Activated CD8-positive, alpha-beta memory T cell treated with anti-CD3 and anti-CD28 coated beads, Interleukin-2, amount 50 U/mL, for 1 hour (primary cell): ENCODE data around the gene SMTNL2.
"Not testable (repeated sequence)": the region's sequence is repeated elsewhere in the genome, so short reads cannot be mapped to it uniquely, and the experiment has no call there.

Experiments
- DNase-seq: peaks from one replicate; pipeline ENCODE4 v3.0.0-alpha.2; 2020; ENCODE audit errors: extremely low read depth

SMTNL2 gene

DNA sequence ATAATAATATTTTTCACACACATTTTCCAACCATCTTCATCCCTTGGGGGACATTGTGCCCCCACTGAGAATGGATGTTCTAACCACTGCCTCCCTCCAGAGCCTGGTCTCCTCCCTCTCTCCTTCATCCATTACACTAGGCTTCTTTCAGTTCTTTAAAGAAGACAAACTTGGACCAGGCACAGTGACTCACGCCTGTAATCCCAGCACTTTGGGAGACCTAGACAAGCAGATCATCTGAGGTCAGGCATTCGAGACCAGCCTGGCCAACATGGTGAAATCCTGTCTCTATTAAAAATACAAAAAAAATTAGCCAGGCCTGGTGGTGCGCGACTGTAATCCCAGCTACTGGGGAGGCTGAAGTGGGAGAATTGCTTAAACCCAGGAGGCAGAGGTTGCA is 50.6 kb downstream of the SMTNL2 start:
- no peak for DNase-seq

DNA sequence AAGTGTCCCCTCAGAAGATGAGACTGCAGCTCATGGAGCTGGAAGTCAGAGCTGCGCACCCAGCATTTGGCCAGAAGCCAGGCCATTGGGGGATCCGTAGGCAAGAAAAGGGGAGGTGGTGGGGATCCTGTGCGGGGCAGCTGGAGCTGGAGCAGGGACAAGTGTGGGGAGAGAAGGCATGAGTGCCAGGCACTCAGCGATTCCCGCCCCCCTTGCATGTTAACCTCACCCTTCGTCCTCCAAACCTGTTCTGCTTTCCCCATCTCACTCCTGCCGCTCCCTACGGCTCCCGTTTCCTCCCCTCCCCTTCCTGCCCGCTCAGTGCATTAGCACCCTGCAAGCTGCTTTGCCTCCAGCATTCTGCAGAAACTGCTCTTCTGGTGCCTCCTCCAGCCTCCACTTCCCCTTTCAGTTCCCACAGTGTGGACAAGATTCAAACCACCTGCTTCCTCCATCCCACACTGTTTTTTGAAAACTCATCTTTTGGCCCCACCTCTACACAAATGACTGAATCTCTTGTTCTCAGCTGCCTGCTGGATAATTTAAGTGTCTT is 51.6 kb downstream of the SMTNL2 start:
- no peak for DNase-seq

DNA sequence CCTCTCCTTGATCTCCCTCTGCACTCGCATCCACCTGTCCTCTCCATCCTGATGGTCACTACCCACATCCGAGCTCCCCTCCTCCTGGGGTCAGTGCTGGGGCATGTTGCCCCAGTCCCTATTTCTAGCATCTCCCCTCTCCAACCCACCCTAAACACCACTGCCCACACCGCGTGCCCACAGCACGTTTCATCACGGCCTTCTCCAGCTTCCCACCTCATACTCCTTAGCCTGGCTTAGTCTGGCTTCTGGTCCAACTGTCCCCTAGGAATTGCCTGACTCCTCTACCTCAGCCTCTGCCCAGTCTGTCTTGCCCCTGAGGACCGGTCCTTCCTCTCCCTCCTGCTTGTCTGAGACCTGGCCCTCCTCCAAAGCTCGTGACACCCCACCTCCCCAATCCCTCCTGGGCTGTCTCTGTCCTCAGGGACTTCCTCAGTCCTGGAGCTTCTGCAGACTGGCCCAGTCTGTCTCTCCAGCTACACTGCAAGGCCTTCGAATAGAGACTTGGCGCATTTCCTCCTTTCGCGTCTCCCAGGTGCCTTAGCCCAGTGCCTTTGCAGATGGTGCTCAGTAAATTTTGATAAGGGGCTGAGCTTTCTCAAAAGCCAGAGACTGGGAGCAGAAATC is 52.3 kb downstream of the SMTNL2 start:
- no peak for DNase-seq

DNA sequence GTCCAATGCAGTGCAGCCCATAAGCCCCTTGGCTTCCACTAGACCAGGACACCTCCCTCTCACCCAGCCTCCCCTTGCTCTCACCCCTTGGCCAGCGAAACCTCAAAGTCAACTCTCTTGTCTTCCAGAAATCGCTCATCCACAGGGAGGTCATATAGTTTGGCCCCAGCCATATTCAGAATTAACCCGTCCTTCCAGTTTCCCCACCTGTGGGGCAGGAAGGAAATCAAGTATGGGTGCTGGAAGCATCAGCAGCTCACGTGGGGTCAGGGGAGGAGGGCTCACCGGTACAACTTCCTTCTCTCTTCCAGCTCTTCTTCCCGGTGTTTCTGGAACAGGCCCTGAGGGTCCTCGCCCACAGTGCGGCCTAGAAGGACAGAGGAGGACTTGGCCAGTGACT is 54.4 kb downstream of the SMTNL2 start:
- not testable (repeated sequence) for DNase-seq

DNA sequence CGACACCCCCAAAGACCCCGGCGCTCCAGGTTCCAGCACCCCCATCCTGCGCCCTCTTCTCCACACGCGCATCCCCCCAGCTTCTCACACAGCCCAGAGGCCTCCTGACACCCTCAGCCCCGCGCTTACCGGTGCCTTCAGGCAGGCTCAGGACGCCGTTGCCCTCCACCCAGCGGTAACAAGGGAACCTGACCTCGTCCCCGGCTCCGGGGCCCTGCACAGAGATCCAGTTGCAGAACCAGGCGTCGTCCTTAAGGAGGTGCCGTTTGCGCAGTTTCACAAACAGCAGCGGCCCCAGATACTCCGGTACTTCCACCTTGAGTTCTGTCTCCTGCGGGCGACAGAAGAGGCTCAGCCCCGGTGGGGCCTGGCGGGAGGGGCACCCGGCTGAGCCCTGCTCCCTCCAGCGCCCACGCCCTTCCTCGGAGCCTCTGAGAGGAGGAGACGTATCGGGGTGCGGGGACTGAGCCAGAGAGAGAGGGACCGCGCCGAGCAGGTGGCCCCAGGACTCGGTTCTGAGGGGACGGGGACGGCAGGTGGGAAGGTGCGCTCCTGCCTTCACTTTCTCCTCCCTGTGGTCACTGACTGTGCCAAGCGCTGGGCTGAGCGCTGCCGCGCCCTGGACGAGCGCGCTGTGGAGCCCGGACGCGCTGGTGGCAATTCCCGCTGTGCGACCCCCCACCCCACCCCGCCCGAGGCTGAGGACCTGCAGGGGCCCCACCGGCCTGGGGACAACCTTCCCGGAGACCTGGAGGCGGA is 55.2 kb downstream of the SMTNL2 start:
- not testable (repeated sequence) for DNase-seq

DNA sequence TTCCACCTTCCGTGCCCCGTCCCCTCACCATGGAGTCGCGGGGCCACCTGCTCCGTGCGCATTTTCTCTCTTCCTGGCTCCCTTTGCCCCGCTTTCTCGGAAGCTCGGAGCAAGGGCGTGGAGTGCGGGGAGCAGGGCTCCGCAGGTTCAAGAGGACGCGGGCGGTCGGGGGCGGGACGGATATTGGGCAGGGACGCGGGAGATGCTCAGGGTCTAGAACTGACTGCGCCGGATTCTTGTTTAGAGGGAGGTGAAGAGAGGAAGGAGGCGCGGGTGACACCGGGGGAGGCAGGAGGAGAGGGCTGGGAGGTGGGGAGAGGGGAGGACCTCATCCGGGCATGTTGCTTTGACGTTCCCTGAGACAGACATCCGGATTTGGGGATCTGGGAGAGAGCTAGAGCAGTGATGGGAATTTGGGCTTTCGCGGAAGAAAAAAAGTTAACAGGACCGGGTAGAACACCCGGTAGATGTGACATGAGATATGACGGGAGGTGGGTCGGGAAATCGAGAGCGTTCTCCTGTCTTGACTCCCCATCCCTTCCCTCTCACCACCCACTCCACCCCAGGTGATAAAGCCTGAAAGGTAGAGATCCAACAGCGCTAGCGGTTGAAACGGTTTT is 56.4 kb downstream of the SMTNL2 start:
- not testable (repeated sequence) for DNase-seq

DNA sequence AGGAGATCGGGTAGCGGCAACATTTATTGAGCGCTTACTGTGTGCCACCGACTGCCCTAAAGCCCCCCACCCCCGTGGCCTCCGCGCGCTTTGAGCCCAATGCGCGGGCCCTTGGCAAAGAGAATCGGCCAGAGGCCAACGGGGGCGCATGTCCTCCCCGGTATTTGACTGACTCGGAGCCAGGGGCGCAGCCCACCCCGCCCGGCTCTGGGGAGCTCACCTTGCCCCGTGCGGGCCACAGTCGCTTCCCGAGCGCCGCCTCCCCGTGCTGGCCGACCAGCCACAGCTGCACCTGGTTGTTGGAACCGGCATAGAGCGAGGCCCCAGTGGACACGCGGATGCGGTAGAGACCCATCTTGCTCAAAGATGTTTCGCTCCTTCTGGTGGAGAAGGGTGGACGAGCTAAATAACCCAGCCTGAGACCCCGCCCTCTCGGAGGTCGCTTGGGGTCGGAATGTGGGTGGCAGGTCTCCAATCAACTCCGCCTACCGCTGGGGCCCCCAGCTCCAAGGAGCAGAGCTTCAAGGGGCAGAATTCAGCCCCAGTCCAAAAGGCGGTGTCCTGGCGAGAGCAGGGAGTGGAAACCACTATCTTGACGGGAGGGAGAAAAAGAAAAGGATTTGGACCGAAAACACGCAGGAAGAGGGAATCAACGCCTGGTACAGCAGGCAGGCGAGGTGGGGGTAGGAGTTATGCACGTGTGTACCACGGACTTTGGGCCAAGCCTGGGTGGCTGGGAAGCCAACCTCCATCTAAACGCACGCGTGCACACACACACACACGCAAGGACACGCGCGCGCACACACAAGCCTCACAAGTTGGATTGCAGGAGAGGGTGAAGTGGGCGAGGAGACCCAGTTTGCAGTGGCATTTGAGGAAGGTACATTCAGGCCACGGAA is 57.2 kb downstream of the SMTNL2 start, which contains the start of gene ALOX15:
ALOX15 (minus strand) TSS at position 382 of the 899 bp plus-strand sequence; CDS start at position 355, 27 bp downstream.
- DNase-seq: no peak

DNA sequence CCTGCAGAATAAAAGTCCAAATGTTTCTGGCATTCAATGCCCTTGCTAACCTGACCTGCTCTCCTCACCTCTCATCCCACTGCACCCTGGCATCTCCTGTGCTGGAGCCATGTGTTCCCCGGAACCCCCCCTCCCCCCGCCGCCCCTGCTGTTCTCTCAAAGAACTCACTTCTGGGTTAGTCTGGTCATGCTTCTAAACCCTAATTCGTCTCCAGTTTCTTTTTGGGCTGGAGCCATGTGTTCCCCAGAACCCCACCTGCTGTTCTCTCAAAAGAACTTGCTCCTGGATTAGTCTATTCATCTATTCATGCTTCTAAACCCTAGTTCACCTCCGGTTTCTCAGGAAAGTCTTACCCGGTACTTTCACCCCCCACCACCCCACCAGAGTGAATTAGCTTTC is 58.0 kb downstream of the SMTNL2 start:
- no peak for DNase-seq

DNA sequence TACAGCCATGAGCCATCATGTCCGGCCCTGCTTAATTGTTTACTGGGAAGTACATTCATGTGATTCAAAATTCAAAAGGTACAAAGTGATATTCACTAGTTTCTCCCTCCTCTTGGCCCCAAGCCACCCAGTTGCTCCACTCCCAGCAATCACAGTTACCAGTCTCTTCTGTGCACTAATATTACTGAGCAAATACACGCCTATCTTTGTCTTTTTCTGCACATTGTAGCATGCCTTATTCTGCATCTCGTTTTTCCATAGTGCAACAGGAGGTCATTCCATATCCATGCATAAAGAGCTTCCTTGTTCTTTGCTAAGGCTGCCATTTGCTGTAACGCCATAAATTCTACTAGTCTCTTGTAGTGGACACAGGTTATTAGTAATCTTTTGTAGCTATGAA is 59.3 kb downstream of the SMTNL2 start:
- DNase-seq: no peak

DNA sequence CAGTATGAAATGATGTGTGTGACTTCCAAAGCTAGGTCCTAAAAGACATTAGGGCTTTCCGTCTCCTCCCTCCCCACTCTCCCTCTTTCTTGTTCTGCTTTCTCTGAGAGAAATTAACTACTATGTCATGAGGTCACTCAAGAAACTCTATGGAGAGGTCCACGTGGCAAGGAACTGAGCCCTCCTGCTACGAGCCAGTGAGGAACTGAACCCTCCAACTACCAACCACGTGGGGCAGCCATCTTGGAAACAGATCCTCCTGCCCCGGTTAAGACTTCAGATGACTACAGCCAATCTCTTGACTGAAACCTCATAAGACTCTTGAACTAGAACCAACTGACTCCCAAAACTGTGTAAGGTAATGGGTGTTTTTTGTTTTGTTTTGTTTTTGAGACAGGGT is 61.3 kb downstream of the SMTNL2 start:
- DNase-seq: no peak

DNA sequence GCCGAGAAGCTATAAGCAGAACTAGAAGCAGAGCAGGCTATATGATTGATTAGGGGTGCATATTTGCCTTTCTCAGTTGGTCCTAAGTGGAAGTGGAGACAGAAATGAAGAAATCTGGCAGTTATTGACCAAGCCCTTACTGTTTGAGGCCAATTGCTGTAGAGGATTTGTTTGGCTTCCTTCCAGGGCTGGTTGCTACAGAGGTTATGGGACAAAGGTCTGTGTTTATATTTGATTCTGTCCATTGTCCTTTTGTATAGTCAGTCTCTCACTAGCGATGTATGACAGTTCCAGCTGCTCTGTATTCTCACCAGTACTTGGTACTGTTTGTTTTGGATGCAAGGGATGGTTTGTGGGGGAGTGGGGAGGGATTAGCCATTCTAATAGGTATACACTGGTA is 64.4 kb downstream of the SMTNL2 start:
- no peak for DNase-seq

DNA sequence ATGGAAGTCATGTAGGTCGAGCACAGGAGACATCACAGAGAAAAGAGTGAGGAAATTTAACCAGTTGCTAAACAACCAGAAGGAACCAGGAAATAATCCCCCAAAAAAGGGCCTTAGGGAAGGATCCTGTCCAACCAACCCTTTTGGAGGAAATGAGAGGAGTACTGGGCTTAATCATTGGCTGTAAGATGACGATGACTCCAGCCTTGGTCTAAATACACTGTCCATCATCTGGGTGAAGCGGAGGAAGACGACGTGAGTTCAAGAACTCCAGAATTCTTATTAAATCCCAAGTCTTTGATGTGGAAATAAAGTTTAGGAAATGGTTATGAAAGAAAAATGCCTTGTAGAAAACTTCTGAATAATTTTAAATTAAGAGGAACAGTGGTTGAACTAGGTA is 68.7 kb downstream of the SMTNL2 start:
- no peak for DNase-seq

DNA sequence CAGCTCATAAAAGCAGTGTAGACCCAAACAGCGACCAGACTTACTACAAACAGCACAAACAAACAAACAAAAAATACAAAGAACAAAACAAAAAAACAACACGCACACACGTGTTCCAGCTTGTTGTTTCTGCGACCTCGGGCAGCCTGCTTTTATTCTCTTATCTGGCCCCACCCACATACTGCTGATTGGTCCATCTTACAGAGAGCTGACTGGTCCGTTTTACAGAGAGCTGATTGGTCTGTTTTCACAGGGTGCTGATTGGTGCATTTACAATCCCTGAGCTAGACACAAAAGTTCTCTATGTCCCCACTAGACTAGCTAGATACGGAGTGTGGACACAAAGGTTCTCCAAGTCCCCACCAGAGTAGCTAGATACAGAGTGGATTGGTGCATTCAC is 71.6 kb downstream of the SMTNL2 start:
- DNase-seq: not testable (repeated sequence)

DNA sequence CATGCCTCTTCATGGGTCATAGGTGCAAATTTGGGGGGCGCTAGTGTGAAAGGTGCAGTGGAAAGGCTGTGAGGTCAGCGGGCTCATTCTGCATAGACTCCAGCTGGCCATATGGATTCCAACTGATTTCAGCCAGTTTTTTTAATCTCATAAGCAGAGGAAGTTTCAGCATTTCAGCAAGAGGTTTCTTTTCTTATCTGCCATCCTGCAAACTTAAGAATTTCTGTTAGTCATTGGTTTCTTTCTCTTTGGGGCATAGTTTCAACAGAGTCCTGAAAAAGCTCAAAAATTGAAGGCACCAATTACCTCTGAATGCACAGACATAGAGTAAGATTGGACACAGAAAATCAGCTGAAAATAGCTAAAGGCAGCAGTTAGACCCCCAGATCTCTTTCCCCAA is 73.3 kb downstream of the SMTNL2 start:
- DNase-seq: no peak
